WTC11 (cell line): ENCODE data around the gene GRK2. TPM values are rescaled to one million over a fixed set of nuclear protein-coding genes. Genes with fewer than 3 reads are reported as not detected.

Experiments
- ATAC-seq: fragments of 200-7000 bp; cut with Tn5 transposase; 2 replicates; pipeline ENCODE4 v1.10.0; 2021; ENCODE audit warnings: mild to moderate bottlenecking, moderate library complexity
- CTCF ChIA-PET: fragments of 300-600 bp; sonication (Branson Sonifier 250); formaldehyde crosslinking; loops from one replicate; lab custom pipeline; 2021; ENCODE audit warnings: antibody characterized with exemption; lab: Charles Lee
- POLR2A ChIA-PET: fragments of 350-600 bp; sonication (Branson Sonifier 250); formaldehyde crosslinking; loops from one replicate; lab custom pipeline; 2021; ENCODE audit warnings: antibody characterized with exemption; lab: Charles Lee
- DNase-seq: peaks from one replicate; pipeline ENCODE4 v3.0.0; 2021; ENCODE audit warnings: low spot score
- H3K27ac Mint-ChIP-seq: 2 replicates; pipeline ENCODE4 v1.8.0; 2021; ENCODE audit warnings: mixed read lengths
- H3K27me3 Mint-ChIP-seq: 2 replicates; pipeline ENCODE4 v1.8.0; 2021; ENCODE audit warnings: low read depth, mild to moderate bottlenecking, moderate library complexity, mixed read lengths
- H3K36me3 Mint-ChIP-seq: 2 replicates; pipeline ENCODE4 v1.8.0; 2021; ENCODE audit warnings: mixed read lengths
- H3K4me1 Mint-ChIP-seq: 2 replicates; pipeline ENCODE4 v1.8.0; 2022; ENCODE audit warnings: mixed read lengths
- H3K4me3 Mint-ChIP-seq: 2 replicates; pipeline ENCODE4 v1.8.0; 2021; ENCODE audit warnings: mild to moderate bottlenecking, moderate library complexity, mixed read lengths
- H3K9me3 Mint-ChIP-seq: 2 replicates; pipeline ENCODE4 v1.8.0; 2021; ENCODE audit warnings: mixed read lengths
- CREB1 ChIP-seq: sonication (generic); formaldehyde crosslinking; IDR thresholded peaks from 2 replicates; pipeline ENCODE4 v1.8.0; 2023; ENCODE audit warnings: mild to moderate bottlenecking, missing genetic modification reagents
- CREM ChIP-seq: sonication (generic); formaldehyde crosslinking; IDR thresholded peaks from 2 replicates; pipeline ENCODE4 v1.8.1; 2022; ENCODE audit warnings: mild to moderate bottlenecking, missing genetic modification reagents, moderate library complexity
- ELF4 ChIP-seq: sonication (generic); formaldehyde crosslinking; IDR thresholded peaks from 2 replicates; pipeline ENCODE4 v1.8.1; 2022; ENCODE audit warnings: low read depth, mild to moderate bottlenecking, moderate library complexity, missing genetic modification reagents
- ETV6 ChIP-seq: sonication (generic); formaldehyde crosslinking; IDR thresholded peaks from 2 replicates; pipeline ENCODE4 v1.8.1; 2022; ENCODE audit warnings: mild to moderate bottlenecking, missing genetic modification reagents
- GRHL2 ChIP-seq: fragments of 250-450 bp; sonication (Bioruptor Pico); IDR thresholded peaks from 2 replicates; pipeline ENCODE4 v1.8.0; 2022; ENCODE audit warnings: mild to moderate bottlenecking, moderate library complexity; ENCODE audit not compliant: insufficient replicate concordance, severe bottlenecking
- HMGA2 ChIP-seq: fragments of 250-450 bp; sonication (Bioruptor Pico); IDR thresholded peaks from 2 replicates; pipeline ENCODE4 v1.4.0; 2021; ENCODE audit warnings: mild to moderate bottlenecking, moderate library complexity
- IRF2 ChIP-seq: sonication (generic); formaldehyde crosslinking; IDR thresholded peaks from 2 replicates; pipeline ENCODE4 v1.8.0; 2022; ENCODE audit warnings: low read depth, missing genetic modification reagents, borderline replicate concordance
- NR1H2 ChIP-seq: sonication (generic); formaldehyde crosslinking; IDR thresholded peaks from 2 replicates; pipeline ENCODE4 v1.9.0; 2021; ENCODE audit warnings: mild to moderate bottlenecking, moderate library complexity, missing genetic modification reagents
- RELA ChIP-seq: sonication (generic); formaldehyde crosslinking; IDR thresholded peaks from 2 replicates; pipeline ENCODE4 v1.8.1; 2022; ENCODE audit warnings: missing genetic modification reagents, mild to moderate bottlenecking, borderline replicate concordance
- TCF7 ChIP-seq: sonication (generic); formaldehyde crosslinking; IDR thresholded peaks from 2 replicates; pipeline ENCODE4 v1.8.0; 2022; ENCODE audit warnings: mild to moderate bottlenecking, low read depth, missing genetic modification reagents, moderate library complexity
- TEAD1 ChIP-seq: sonication (generic); formaldehyde crosslinking; IDR thresholded peaks from 2 replicates; pipeline ENCODE4 v1.8.0; 2022; ENCODE audit warnings: mild to moderate bottlenecking, missing genetic modification reagents
- ZNF232 ChIP-seq: sonication (generic); formaldehyde crosslinking; IDR thresholded peaks from 2 replicates; pipeline ENCODE4 v1.8.0; 2022; ENCODE audit warnings: mild to moderate bottlenecking, missing genetic modification reagents
- ZNF396 ChIP-seq: fragments of 250-450 bp; sonication (Bioruptor Pico); IDR thresholded peaks from 2 replicates; pipeline ENCODE4 v1.8.0; 2021; ENCODE audit warnings: mild to moderate bottlenecking, moderate library complexity, borderline replicate concordance
- ZNF416 ChIP-seq: fragments of 250-450 bp; sonication (Bioruptor Pico); IDR thresholded peaks from 2 replicates; pipeline ENCODE4 v1.9.0; 2021; ENCODE audit warnings: mild to moderate bottlenecking, inconsistent platforms
- ZNF671 ChIP-seq: fragments of 250-450 bp; sonication (Bioruptor Pico); IDR thresholded peaks from 2 replicates; pipeline ENCODE4 v1.8.0; 2021; ENCODE audit warnings: mild to moderate bottlenecking
- total RNA-seq: library from RNA; stranded (reverse); gene quantifications from 3 replicates; pipeline ENCODE4 v1.2.3, GENCODE V29; 2021
- TF ChIP-seq, protein P1 (sequence below): fragments of 250-450 bp; sonication (Bioruptor Pico); IDR thresholded peaks from 2 replicates; pipeline ENCODE4 v1.9.0; 2021; ENCODE audit warnings: mild to moderate bottlenecking
- TF ChIP-seq, protein P2 (sequence below): sonication (generic); formaldehyde crosslinking; IDR thresholded peaks from 2 replicates; pipeline ENCODE4 v1.8.1; 2023; ENCODE audit warnings: mild to moderate bottlenecking, missing genetic modification reagents, moderate library complexity
- TF ChIP-seq, protein P3 (sequence below): sonication (generic); formaldehyde crosslinking; IDR thresholded peaks from 2 replicates; pipeline ENCODE4 v1.8.1; 2023; ENCODE audit warnings: mild to moderate bottlenecking, missing genetic modification reagents
- TF ChIP-seq, protein P4 (sequence below): sonication (generic); formaldehyde crosslinking; IDR thresholded peaks from 2 replicates; pipeline ENCODE4 v1.8.0; 2022; ENCODE audit warnings: mild to moderate bottlenecking, missing genetic modification reagents
- TF ChIP-seq, protein P5 (sequence below): sonication (generic); formaldehyde crosslinking; IDR thresholded peaks from 2 replicates; pipeline ENCODE4 v1.8.1; 2022; ENCODE audit warnings: low read depth, missing genetic modification reagents, borderline replicate concordance

The GRK2 gene
- total RNA-seq, 1 experiment from 2014 or later = 68.1 TPM

DNA sequence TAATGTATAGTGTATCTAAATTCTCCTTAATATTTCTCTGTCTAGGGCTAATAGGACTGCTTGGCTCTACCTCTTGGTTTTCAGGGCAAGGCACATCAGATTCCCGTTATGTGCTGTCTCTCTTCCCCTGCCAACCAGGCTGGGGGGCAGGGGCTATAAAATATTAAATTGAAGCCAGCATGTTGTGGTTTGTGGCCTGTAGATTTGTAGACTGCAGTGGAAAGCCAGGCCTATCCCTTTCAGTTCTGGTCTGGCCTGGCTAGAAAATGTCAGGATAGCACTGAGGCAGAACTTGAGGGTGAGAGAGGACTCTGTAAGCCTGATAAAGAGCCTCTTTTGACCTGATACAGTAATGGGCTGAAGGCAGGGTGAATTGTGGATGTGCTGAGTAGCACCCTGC is 14.4 kb upstream of the GRK2 start:
- H3K27ac Mint-ChIP-seq = 0 out of 2 replicates have a peak overlapping the region, but pooled peaks have one; percentile 27
- TF ChIP-seq, protein P1, sequence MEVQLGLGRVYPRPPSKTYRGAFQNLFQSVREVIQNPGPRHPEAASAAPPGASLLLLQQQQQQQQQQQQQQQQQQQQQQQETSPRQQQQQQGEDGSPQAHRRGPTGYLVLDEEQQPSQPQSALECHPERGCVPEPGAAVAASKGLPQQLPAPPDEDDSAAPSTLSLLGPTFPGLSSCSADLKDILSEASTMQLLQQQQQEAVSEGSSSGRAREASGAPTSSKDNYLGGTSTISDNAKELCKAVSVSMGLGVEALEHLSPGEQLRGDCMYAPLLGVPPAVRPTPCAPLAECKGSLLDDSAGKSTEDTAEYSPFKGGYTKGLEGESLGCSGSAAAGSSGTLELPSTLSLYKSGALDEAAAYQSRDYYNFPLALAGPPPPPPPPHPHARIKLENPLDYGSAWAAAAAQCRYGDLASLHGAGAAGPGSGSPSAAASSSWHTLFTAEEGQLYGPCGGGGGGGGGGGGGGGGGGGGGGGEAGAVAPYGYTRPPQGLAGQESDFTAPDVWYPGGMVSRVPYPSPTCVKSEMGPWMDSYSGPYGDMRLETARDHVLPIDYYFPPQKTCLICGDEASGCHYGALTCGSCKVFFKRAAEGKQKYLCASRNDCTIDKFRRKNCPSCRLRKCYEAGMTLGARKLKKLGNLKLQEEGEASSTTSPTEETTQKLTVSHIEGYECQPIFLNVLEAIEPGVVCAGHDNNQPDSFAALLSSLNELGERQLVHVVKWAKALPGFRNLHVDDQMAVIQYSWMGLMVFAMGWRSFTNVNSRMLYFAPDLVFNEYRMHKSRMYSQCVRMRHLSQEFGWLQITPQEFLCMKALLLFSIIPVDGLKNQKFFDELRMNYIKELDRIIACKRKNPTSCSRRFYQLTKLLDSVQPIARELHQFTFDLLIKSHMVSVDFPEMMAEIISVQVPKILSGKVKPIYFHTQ (CRISPR knock-in tag) = no peak
- TF ChIP-seq ZNF416 (CRISPR knock-in tag) (no peak), NR1H2 (CRISPR knock-in tag) (no peak)
- TF ChIP-seq, protein P2, sequence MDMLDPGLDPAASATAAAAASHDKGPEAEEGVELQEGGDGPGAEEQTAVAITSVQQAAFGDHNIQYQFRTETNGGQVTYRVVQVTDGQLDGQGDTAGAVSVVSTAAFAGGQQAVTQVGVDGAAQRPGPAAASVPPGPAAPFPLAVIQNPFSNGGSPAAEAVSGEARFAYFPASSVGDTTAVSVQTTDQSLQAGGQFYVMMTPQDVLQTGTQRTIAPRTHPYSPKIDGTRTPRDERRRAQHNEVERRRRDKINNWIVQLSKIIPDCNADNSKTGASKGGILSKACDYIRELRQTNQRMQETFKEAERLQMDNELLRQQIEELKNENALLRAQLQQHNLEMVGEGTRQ (CRISPR knock-in tag) = no peak
- TF ChIP-seq, protein P3, sequence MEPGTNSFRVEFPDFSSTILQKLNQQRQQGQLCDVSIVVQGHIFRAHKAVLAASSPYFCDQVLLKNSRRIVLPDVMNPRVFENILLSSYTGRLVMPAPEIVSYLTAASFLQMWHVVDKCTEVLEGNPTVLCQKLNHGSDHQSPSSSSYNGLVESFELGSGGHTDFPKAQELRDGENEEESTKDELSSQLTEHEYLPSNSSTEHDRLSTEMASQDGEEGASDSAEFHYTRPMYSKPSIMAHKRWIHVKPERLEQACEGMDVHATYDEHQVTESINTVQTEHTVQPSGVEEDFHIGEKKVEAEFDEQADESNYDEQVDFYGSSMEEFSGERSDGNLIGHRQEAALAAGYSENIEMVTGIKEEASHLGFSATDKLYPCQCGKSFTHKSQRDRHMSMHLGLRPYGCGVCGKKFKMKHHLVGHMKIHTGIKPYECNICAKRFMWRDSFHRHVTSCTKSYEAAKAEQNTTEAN (CRISPR knock-in tag) = no peak
- no peak for ATAC-seq
- no peak for DNase-seq
- ChIA-PET POLR2A (interaction anchor here (0.6 kb wide), 1 partner anchor 147 kb away, joined by 5 read pairs; no protein-coding TSS in a partner anchor), CTCF (interaction anchor here (1.7 to 2.0 kb wide), 2 partner anchors 65 to 171 kb away, joined by 4 to 5 read pairs; no protein-coding TSS in a partner anchor)
- no peaks in the 10 kb centered on the region for H3K27me3 Mint-ChIP-seq
- H3K36me3 Mint-ChIP-seq = peaks cover 90% of the 10 kb centered on the region
- H3K9me3 Mint-ChIP-seq = no peaks in the 10 kb centered on the region
- no peak overlapping the region for H3K4me3 Mint-ChIP-seq
- H3K4me1 Mint-ChIP-seq = no peaks in the 10 kb centered on the region

DNA sequence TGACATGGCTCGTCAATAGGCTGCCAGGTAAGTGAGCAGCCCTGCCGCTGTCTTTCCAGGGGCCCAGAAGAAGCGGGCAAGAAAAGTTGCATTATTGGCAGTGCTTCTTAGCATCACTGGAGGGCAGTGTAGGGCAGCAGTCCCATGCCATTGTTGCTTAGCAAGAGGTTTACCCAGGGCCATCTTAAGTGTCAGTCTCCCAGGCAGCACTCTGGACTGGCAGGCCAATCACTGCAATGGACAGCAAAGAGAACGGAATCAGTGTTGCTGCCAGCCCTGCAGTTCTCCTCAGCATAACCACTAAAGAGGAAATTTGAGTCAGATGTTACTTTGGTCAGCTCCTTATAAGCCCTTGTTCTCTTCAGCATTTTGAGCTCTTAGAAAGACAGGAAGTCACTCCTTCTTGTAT is 13.4 kb upstream of the GRK2 start:
- POLR2A ChIA-PET = no interaction called here
- TF ChIP-seq ZNF416 (CRISPR knock-in tag) (no peak), ZNF396 (no peak), ETV6 (no peak), GRHL2 (no peak), ELF4 (no peak), ZNF671 (CRISPR knock-in tag) (no peak), ZNF232 (no peak), IRF2 (CRISPR knock-in tag) (no peak), RELA (no peak), HMGA2 (no peak), TEAD1 (no peak), TCF7 (CRISPR knock-in tag) (no peak), CREM (CRISPR knock-in tag) (no peak), CREB1 (CRISPR knock-in tag) (no peak)
- TF ChIP-seq, protein P3 (CRISPR knock-in tag) = no peak
- TF ChIP-seq, protein P4, sequence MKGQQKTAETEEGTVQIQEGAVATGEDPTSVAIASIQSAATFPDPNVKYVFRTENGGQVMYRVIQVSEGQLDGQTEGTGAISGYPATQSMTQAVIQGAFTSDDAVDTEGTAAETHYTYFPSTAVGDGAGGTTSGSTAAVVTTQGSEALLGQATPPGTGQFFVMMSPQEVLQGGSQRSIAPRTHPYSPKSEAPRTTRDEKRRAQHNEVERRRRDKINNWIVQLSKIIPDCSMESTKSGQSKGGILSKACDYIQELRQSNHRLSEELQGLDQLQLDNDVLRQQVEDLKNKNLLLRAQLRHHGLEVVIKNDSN (CRISPR knock-in tag) = no peak
- TF ChIP-seq, protein P5, sequence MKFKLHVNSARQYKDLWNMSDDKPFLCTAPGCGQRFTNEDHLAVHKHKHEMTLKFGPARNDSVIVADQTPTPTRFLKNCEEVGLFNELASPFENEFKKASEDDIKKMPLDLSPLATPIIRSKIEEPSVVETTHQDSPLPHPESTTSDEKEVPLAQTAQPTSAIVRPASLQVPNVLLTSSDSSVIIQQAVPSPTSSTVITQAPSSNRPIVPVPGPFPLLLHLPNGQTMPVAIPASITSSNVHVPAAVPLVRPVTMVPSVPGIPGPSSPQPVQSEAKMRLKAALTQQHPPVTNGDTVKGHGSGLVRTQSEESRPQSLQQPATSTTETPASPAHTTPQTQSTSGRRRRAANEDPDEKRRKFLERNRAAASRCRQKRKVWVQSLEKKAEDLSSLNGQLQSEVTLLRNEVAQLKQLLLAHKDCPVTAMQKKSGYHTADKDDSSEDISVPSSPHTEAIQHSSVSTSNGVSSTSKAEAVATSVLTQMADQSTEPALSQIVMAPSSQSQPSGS = no peak
- TF ChIP-seq, all 79 proteins: peak for 0
- Mint-ChIP-seq H3K36me3 (peaks cover 86% of the 10 kb centered on the region), H3K4me1 (no peaks in the 10 kb centered on the region), H3K27me3 (no peaks in the 10 kb centered on the region), H3K4me3 (no peak overlapping the region), H3K9me3 (no peaks in the 10 kb centered on the region), H3K27ac (no peak overlapping the region)
- peak; percentile 74 for ATAC-seq
- DNase-seq = no peak
- CTCF ChIA-PET = interaction anchor here (0.7 to 2.0 kb wide), 4 partner anchors 9 to 172 kb away, joined by 4 to 7 read pairs (median 4); no protein-coding TSS in a partner anchor
